ENCODE measurements around the gene SNTB2.
"Not testable (repeated sequence)": the region's sequence is repeated elsewhere in the genome, so short reads cannot be mapped to it uniquely, and the experiment has no call there.

SNTB2 gene

GRCh38 chr16:69186642-69187445, at the start of gene SNTB2:
Gene SNTB2, plus strand, starts transcription at chr16:69187164. Its CDS starts 3 bp downstream, at chr16:69187167.
- DNase-seq, result peak; percentile 90

DNA sequence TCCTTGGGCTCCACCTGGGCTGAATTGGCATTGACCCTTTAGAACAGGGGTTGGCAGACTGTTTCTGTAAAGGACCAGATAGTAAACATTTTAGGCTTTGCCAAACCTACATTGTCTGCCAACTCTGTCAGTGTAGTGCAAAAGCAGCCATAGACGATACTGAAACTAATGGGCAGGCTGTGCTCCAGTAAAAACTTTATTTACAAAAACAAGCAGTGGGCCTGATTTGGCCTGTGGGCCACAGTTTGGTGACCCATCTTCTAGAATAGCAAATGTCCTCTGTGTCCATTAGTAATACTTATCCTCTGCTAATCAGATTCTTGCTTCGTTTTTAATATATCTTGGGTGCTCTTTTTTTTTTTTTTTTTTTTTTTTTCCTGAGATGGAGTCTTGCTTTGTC, 48.4 kb upstream of the SNTB2 start:
- no peak for DNase-seq

DNA sequence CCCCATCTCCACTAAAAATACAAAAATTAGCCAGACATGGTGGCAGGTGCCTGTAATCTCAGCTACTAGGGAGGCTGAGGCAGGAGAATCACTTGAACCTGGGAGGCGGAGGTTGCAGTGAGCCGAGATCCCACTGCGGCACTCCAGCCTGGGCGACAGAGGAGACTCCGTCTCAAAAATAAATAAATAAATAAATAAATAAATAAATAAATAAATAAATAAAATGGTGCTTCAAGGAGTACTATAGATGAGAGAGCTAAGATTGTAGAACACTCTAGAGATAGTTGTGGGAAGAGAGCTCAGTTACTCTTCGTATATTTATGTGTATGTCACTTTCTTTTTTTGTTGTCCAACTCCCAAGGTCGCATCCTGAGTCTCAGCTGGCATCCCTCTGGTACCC, 47.5 kb upstream of the SNTB2 start:
- not testable (repeated sequence) for DNase-seq

GRCh38 chr16:69141014-69141413, 46.0 kb upstream of the SNTB2 start:
- DNase-seq, result no peak

- DNase-seq, result no peak
These were observed 45.0 kb upstream of the SNTB2 start for GRCh38 chr16:69141936-69142335.

- no peak for DNase-seq
These were observed 43.8 kb upstream of the SNTB2 start for GRCh38 chr16:69143116-69143515.

- no peak for DNase-seq
These were observed 41.3 kb upstream of the SNTB2 start for GRCh38 chr16:69145658-69146057.

DNA sequence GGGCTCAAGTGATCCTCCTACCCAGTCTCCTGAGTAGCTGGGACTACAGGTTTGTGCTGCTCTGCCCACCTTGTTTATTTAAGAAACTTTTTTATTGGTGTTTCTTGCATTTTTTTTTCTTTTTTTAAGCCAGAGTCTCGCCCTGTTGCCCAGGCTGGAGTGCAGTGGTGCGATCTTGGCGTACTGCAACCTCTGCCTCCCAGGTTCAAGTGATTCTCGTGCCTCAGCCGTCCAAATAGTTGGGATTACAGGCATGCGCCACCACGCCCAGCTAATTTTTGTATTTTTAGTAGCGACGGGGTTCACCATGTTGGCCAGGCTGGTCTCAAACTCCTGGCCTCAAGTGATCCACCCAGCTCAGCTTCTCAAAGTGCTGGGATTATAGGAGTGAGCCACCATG, 37.3 kb upstream of the SNTB2 start:
- DNase-seq, result not testable (repeated sequence)

DNA sequence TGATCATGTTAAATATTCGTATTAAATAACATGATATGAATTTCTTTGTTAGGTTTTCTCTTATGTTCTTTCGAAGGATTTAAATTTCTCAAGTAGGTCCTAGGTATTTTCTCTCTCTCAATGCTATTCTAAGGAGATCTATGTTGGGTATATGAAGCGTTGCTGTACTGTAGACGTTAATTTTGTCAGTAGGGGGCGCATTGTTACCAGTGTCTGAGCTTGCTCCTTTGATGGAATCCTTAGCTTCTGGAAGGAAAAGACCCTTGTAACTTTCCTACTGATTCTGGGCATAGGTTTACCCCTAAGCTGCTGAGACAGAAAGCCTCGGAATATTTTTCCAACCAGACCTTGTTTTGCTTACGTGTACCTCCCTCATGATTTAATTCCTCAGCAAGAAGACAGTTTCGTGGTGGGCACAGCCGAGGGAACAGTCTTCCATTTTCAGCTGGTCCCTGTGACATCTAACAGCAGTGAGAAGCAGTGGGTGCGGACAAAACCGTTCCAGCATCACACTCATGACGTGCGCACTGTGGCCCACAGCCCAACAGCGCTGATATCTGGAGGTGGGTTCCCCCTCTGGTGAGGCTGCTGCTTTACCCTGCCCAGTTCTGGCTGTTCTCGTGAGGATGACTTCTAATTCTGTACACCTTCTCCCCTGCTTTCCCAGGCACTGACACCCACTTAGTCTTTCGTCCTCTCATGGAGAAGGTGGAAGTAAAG, 36.7 kb upstream of the SNTB2 start:
- DNase-seq, result peak; percentile 67

GRCh38 chr16:69157196-69157595, 29.8 kb upstream of the SNTB2 start:
- DNase-seq, result no peak

DNA sequence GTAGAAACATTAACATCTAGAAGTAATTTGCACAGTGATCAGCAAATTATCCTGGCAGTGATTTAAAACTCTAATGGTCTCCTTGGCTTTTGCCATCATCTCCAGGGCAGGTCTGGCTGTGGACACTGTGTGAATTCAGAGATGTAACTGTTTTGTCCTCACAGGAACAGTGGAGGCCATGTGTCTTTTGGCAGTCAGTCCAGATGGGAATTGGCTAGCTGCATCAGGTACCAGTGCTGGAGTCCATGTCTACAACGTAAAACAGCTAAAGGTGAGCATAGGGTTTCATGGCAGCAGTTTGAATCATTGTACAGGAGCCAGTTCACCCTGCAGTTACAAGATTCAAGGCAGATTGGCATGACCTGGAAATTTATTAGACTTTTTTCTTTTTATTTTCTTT, 26.8 kb upstream of the SNTB2 start:
- no peak for DNase-seq

DNA sequence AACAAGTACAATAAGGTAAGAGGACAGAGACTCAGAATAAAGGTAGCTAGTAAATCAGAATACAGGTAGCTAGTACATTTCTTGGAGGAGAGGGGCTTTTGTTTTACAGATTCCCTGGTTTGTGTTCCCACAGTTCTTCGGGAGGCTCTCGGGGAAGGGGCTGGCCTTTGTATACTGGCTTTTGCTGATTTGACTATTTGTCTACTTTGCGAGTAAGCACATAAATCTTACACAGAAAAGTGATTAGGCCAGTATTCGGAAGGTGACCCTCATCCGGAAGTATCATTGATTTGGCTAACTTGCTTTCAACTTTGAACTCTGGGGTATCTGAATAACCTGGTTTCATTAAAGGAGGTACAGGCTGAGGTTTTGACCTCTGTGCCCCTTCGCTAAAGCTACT, 21.4 kb upstream of the SNTB2 start:
- no peak for DNase-seq

DNA sequence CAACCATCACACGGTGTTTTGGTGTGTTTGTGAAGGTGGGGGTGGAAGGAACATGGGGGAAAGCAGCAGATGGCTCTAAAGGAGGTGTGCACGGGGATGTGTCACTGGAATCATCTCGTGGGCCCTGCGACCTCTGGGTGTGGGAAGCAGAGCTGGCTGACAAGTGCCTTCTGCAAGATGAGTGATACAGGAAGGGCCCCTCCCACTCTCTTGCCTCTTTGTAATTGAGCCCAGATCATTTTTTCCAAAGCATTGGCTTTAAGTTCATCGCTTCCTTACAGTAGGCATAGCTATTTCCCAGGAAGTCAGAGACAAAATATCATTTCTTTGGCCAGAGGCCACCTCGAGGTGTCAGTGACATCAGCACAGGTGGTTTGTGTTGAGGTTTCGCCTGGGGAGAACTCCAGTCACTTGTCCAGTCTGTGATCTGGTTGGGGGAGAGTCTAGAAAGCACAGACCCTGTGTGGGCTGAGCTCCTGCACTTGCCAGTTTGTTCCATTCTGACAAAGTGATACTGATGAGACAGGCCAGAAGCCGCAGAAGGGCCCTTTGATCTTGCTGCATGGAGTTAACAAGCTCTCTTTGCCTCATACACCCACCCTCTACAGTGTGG, 20.6 kb upstream of the SNTB2 start:
- peak; percentile 85 for DNase-seq

DNA sequence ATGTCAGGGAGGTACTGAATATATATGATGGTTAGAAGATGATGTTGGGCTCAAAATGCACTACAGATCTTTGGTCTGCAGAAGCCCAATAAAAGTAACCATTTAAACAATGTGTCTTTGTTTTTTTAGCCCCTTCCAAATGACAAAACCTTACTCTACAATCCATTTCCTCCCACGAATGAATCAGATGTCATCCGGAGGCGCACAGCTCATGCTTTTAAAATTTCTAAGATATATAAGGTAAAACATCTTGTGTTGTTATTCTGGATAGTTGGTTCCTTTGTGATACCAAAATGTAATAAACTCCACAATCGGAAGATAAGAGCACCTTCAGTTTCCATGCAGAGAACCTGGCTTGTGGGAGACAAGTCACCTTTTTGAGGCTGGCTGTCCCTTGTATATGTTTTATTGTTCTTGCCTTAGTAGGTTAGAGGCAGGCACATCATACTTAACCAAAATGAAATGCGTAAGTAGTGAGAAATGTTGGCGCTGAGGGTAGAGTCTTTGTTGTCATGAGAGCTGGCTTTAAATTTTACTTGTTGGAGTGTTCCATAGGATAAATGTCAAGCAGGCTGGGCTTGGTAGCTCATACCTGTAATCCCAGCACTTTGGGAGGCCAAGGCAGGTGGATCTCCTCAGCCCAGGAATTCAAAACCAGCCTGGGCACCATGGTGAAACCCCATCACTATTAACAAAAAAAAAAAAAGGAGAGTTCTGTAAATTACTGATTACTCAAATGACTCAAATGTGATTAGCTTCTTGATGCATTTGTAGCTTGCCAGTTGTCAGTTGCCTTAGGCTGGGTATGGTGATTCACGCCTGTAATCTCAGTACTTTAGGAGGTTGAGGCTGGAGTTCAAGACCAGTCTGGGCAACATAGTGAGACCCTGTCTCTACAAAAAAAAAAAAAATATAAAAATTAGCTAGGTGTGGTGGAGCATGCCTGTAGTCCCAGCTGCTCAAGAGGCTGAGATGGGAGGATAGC, 19.7 kb upstream of the SNTB2 start:
- DNase-seq, result peak; percentile 39

GRCh38 chr16:69169051-69169450, 17.9 kb upstream of the SNTB2 start:
- DNase-seq, result no peak

DNA sequence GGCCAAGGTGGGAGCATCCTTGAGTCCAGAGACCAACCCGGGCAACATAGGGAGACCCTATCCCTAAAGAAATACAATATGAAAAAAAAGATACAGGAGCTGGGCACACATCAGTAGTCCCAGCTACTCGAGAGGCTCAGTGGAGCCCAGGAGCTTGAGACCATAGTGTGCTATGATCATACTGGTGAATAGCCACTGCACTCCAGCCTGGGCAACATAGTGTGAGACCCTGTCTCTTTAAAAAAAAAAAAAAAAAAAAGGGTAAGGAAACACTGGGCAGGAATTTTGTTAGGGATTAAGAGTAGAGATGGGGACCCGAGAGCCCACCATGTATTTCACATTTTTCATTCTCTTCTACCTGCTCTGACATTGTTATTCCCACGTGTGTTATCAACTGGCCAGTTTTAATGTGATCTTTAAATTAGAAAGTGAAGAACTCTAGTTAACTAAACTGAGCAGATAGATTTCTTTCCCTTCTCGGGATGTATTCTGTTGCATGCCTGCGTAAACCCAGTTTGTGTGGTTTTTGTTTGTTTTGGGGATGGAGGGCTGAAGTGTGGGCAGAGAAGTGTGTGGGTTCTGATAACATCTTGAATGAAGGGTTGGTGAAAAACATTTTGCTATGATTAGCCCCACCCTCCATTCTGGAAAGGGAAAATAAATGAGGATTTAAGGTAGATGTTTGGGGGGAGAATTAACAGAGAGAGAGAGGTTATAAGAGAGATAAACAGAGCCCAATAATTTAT, 17.2 kb upstream of the SNTB2 start:
- no peak for DNase-seq

DNA sequence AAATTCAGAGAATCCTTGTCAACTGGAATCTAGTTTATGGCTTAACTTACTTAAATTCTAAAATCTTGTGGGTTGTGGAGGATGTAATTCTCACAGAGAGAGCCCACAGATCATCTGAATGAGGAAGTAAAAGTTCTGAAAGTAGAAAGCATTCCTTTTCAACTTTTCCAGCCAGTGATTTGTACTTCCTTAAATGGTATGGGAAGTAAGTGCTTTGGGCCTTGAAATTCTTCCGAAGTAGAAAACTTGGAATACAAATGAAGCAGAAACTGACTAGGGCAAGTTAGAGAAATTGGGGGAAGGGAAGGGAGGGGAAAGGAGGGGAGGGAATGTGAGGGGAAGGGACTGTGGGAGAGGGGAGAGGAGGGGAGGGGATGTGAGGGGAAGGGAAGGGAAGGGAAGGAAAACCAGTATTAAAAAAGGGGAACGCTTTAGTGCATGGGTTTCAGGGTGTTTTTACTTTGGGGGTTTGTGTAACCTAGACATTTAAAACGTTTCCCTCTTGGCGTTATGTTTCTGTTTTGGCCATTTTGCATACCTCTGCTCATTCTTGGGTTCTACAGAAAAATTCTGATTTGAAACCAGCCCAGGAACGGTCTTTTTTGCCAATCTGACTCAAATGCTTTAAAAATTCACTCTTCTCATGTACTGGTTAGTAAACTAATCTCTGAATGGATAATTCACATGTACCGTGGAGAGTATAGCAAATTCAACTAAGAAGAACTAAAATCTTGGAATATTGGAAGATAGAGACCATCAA, 15.5 kb upstream of the SNTB2 start:
- no peak for DNase-seq

DNA sequence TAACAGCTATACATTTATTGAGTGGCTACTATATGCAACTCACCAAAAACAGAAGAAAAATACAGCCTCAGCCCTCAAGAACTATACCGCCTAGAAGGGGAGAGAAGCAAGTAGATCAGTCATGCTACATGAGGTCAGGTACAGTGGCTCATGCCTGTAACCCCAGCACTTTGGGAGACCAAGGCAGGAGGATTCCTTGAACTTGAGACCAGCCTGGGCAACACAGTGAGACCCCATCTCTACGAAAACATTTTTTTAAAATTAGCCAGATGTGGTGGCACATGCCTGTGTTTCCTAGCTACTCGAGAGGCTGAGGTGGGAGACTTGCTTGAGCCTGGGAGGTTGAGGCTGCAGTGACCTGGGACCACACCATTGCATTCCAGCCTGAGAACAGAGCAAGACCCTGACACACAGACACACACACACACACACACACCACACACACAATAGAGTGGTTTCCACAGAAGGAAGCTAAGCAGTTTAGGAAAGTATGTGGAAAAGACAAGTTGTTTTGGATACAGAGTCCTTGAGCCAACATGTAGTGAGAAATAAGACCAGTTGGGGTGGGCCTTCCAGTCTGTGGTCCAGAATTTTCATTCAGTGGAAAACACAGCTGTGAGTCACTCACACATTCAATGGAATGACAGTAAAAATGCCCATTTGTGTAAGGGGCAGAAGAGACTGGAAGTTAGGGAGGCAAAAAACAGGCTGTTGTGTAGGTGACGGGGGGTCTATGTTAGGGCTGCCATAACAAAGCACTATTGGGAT, 10.7 kb upstream of the SNTB2 start:
- no peak for DNase-seq

DNA sequence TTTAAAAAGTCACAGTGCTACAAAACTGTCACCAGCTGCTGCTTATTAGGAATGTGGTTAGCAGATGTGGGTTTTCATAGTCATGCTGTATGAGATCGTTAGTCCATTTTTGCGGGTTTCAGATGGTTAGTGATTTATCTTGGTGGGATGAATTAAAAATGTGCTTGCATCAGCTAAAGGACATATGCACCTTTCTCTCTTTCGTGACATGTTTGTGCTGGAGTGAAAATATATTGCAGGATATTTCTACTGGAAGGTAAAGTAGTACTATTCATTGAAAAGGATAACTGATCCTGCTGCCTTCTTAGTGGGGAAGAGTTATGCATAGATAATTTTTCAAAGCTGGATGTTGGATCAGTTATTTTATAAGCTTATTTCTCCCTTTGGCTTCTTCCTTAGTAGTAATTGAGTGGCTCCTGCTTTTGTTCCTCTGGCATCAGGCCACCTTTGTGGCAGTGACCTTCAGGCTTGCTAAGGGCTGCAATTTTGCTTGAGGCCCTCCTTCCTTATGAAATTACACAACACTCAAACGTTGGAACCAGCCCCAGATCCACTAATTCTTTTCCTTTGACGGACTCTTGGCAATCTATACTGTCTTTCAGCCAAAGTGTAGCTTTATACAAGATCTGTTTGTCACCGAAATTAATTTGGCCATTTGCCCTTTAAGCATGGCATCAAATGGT, 7.5 kb upstream of the SNTB2 start:
- DNase-seq, result no peak

GRCh38 chr16:69180011-69180338, 7.0 kb upstream of the SNTB2 start:
- no peak for DNase-seq
